ENCODE results near the gene PICALM.

The PICALM gene

DNA sequence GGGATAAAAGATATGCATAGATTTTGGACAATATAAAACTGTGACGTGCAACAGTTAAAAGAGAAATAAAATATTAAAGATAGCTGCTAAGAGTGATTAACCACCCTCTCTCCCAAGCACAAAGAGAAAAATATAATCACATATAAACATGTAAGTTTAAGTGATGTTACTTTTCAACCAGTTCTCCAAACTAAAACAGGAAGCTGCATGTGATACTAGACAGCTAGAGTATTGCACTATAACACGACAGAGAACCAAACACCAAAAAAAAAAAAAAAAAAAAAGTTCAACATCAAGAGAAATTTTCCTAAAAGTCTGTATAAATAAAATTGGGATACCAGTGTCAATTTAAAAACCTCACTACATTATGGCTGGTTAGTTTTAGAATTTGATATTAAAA lies 79.1 kb downstream of the PICALM start:
- no peak overlapping the region for H3K27ac Mint-ChIP-seq
- H3K27me3 Mint-ChIP-seq (ENCODE audit: low read depth) = no peaks in the 10 kb centered on the region
- no peak overlapping the region for H3K4me3 Mint-ChIP-seq
- H3K36me3 Mint-ChIP-seq (ENCODE audit: low read depth) = peaks cover 56% of the 10 kb centered on the region
- H3K4me1 Mint-ChIP-seq = peaks cover 5% of the 10 kb centered on the region
- TF ChIP-seq, protein P1, sequence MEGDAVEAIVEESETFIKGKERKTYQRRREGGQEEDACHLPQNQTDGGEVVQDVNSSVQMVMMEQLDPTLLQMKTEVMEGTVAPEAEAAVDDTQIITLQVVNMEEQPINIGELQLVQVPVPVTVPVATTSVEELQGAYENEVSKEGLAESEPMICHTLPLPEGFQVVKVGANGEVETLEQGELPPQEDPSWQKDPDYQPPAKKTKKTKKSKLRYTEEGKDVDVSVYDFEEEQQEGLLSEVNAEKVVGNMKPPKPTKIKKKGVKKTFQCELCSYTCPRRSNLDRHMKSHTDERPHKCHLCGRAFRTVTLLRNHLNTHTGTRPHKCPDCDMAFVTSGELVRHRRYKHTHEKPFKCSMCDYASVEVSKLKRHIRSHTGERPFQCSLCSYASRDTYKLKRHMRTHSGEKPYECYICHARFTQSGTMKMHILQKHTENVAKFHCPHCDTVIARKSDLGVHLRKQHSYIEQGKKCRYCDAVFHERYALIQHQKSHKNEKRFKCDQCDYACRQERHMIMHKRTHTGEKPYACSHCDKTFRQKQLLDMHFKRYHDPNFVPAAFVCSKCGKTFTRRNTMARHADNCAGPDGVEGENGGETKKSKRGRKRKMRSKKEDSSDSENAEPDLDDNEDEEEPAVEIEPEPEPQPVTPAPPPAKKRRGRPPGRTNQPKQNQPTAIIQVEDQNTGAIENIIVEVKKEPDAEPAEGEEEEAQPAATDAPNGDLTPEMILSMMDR (IDR thresholded peaks at IDR 0.05; ENCODE audit: unreplicated experiment in 3 of 3) = no peak
- H3K9me3 Mint-ChIP-seq = no peaks in the 10 kb centered on the region

DNA sequence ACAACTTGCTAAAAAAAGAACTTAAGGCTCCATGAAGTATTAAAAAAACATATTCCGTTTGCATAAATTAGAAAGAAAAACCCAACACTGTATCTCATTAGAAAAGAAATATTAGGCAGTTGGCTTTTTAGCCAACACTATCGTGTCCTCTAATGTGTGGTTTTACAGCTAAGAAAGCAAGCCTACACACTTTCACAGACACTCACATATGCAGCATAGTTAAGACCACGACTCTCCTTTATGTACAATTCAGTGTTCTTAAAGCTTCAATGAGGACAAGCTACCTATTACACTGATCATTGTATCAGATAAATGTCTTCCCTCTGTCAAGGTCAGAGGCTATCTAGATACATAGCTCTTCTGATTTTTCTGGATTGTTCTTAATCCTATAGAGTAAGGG lies 80.1 kb downstream of the PICALM start:
- H3K36me3 Mint-ChIP-seq (ENCODE audit: low read depth) = peaks cover 54% of the 10 kb centered on the region
- no peaks in the 10 kb centered on the region for H3K9me3 Mint-ChIP-seq
- H3K27ac Mint-ChIP-seq = peak overlapping the region in 1 of 3 experiments; percentile 62
- TF ChIP-seq, protein P1 (IDR thresholded peaks at IDR 0.05; ENCODE audit: unreplicated experiment in 3 of 3) = no peak
- no peak overlapping the region for H3K4me3 Mint-ChIP-seq
- no peaks in the 10 kb centered on the region for H3K27me3 Mint-ChIP-seq (ENCODE audit: low read depth)
- peaks cover 5% of the 10 kb centered on the region for H3K4me1 Mint-ChIP-seq

DNA sequence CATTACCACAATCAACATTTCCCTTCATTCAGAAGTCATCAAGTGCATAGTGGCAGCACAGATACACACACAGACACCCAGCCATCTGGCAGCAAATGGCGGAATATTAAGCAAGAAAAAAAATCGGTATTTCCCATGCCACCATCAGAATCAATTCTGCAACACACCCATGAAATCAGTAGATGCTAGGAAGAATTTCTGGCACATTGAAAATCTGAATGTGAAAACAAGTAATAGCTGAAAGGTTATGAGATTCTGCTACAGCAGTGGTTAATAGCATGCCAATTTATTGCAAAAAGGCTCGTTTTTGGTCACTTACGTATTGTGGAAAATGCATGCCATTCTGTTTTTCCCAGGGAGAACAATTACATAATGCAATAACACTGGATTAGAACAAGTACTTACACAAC lies 91.1 kb downstream of the PICALM start:
- TF ChIP-seq, protein P1 (IDR thresholded peaks at IDR 0.05; ENCODE audit: unreplicated experiment in 3 of 3) = no peak
- Mint-ChIP-seq H3K27ac (no peak overlapping the region), H3K9me3 (no peaks in the 10 kb centered on the region), H3K4me1 (no peaks in the 10 kb centered on the region), H3K27me3 (ENCODE audit: low read depth) (no peaks in the 10 kb centered on the region), H3K36me3 (ENCODE audit: low read depth) (peaks cover 60% of the 10 kb centered on the region), H3K4me3 (no peak overlapping the region)

DNA sequence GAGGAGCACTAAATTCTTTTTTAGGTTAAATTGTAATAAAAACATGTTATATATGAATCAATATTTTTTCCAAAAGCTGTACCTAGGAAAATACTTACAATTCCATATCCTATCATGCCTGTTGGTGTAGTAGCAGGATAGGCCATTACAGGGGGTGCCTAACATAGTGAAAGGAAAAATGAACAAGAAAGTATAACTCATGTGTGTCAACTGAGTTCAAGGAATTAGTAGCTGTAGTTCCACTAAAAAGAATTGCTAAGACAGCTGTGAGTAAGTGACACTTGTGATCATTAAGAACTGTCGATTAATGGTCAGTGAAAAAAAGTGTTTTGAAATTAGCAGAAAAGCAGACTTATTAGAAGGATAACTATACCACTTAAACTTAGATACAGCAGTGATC lies 92.4 kb downstream of the PICALM start:
- no peaks in the 10 kb centered on the region for H3K9me3 Mint-ChIP-seq
- no peak overlapping the region for H3K4me3 Mint-ChIP-seq

DNA sequence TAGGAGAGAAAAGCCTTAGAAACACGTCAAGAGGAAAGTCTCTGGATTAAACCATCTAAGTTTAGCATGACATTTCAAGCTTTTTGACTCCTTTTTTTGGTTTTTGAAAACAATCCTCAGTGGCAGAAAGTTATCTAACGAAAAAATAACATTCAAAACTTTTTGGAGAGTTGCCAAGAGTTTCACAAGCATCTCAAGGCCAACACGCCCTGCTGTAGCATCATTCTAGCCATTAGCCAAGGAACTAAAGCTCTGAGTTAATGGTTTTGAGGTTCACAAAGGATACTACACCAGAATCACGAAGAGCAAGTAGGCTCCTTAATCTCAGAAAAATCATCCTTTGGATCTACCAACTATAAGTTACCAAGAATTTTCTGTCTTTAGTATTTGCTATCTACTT lies 94.8 kb downstream of the PICALM start:
- Mint-ChIP-seq H3K4me1 (peaks cover under 1% of the 10 kb centered on the region), H3K27ac (no peak overlapping the region), H3K36me3 (ENCODE audit: low read depth) (peaks cover 62% of the 10 kb centered on the region), H3K9me3 (no peaks in the 10 kb centered on the region), H3K4me3 (no peak overlapping the region), H3K27me3 (ENCODE audit: low read depth) (no peaks in the 10 kb centered on the region)
- TF ChIP-seq, protein P1 (IDR thresholded peaks at IDR 0.05; ENCODE audit: unreplicated experiment in 3 of 3) = no peak

More for the DNA sequence above, 92.4 kb downstream of the PICALM start:
- Mint-ChIP-seq H3K27me3 (ENCODE audit: low read depth) (no peaks in the 10 kb centered on the region), H3K4me1 (no peaks in the 10 kb centered on the region), H3K36me3 (ENCODE audit: low read depth) (peaks cover 52% of the 10 kb centered on the region), H3K27ac (no peak overlapping the region)
- TF ChIP-seq, protein P1 (IDR thresholded peaks at IDR 0.05; ENCODE audit: unreplicated experiment in 3 of 3) = no peak

DNA sequence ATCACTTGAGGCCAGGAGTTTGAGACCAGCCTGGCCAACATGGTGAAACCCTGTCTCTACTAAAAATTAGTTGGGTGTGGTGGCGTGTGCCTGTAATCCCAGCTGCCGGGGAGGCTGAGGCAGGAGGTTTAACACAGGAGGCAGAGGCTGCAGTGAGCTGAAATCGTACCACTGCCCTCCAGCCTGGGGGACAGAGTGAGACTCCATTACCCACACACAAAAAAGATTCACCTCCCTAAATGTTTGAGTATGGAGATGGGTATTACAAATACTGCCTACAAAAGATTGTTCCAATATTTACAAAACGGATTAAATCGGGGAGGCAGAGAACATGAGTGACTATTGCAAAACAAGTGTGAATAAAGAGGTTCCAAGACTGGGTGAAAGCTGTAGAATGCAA lies 98.3 kb downstream of the PICALM start:
- TF ChIP-seq, protein P1 (IDR thresholded peaks at IDR 0.05; ENCODE audit: unreplicated experiment in 3 of 3) = no peak
- H3K36me3 Mint-ChIP-seq (ENCODE audit: low read depth) = peaks cover 72% of the 10 kb centered on the region
- H3K27me3 Mint-ChIP-seq (ENCODE audit: low read depth) = no peaks in the 10 kb centered on the region
- no peak overlapping the region for H3K4me3 Mint-ChIP-seq
- H3K9me3 Mint-ChIP-seq = no peaks in the 10 kb centered on the region
- H3K27ac Mint-ChIP-seq = no peak overlapping the region
- peaks cover 4% of the 10 kb centered on the region for H3K4me1 Mint-ChIP-seq
